Measurements from ENCODE around the gene CCDC27. TPM values are rescaled to one million over a fixed set of nuclear protein-coding genes. Genes with fewer than 3 reads are reported as not detected.

Gene CCDC27
- total and polyA plus RNA-seq, 2 of the 13 experiments (the other 11 are each of a cell fraction or from before 2014, with no cell fraction given), result not detected

GRCh38 chr1:3774946-3775489 is 22.8 kb downstream of the CCDC27 start (continued):
- TF ChIP-seq AFF4 (CRISPR knock-in tag; IDR thresholded peaks at IDR 0.05), result no peak
- 0 out of 2 replicates have a peak, but pooled peaks have one; percentile 2 for TF ChIP-seq MXD3 (CRISPR knock-in tag; IDR thresholded peaks at IDR 0.05)
- no peak for TF ChIP-seq KDM6A (CRISPR knock-in tag; IDR thresholded peaks at IDR 0.05; ENCODE audit: low read depth)
- no peak for TF ChIP-seq ZBTB37 (CRISPR knock-in tag; IDR thresholded peaks at IDR 0.05)
- 0 out of 2 replicates have a peak, but pooled peaks have one; percentile 11 for TF ChIP-seq PHF8 (CRISPR knock-in tag; IDR thresholded peaks at IDR 0.05)
- no peak for TF ChIP-seq GLI4 (CRISPR knock-in tag; IDR thresholded peaks at IDR 0.05; ENCODE audit: borderline replicate concordance)
- no peak for TF ChIP-seq KLF13 (CRISPR knock-in tag; IDR thresholded peaks at IDR 0.05)
- no peak for TF ChIP-seq ISX (CRISPR knock-in tag; conservative IDR thresholded peaks at IDR 0.05)
- no peak for TF ChIP-seq ZNF256 (CRISPR knock-in tag; conservative IDR thresholded peaks at IDR 0.05)
- no peak for TF ChIP-seq SMAD9 (CRISPR knock-in tag; IDR thresholded peaks at IDR 0.05)
- no peak for TF ChIP-seq PATZ1 (CRISPR knock-in tag; IDR thresholded peaks at IDR 0.05)
- no peak for TF ChIP-seq ZNF503 (CRISPR knock-in tag; IDR thresholded peaks at IDR 0.05)
- TF ChIP-seq THAP9 (CRISPR knock-in tag; IDR thresholded peaks at IDR 0.05; ENCODE audit: borderline replicate concordance), result no peak
- TF ChIP-seq NFKB2 (CRISPR knock-in tag; IDR thresholded peaks at IDR 0.05; ENCODE audit: borderline replicate concordance), result no peak
- TF ChIP-seq ZNF326 (CRISPR knock-in tag; IDR thresholded peaks at IDR 0.05; ENCODE audit: borderline replicate concordance), result no peak
- no peak for TF ChIP-seq PAF1 (CRISPR knock-in tag; IDR thresholded peaks at IDR 0.05)
